Memory B cell (primary cell): Measurements from ENCODE around the gene TLCD1.
A peak's percentile ranks its signal among the peaks of the same experiment; 100 is the strongest.

Source experiments
- ATAC-seq: fragments of 150-1000 bp; cut with Tn5 transposase; 2 replicates; pipeline ENCODE4 v1.10.0; 2021; ENCODE audit warnings: low read depth, mild to moderate bottlenecking, moderate library complexity
- DNase-seq, 2 donors: peaks; one replicate each; pipeline ENCODE4 v3.0.0; 2022; ENCODE audit warnings: low spot score in 2 of 2
- H3K27ac Mint-ChIP-seq: one replicate; pipeline ENCODE4 v1.8.0; 2022; ENCODE audit warnings: mild to moderate bottlenecking, moderate library complexity, mixed read lengths
- H3K27me3 Mint-ChIP-seq: one replicate; pipeline ENCODE4 v1.8.0; 2022; ENCODE audit warnings: mixed read lengths
- H3K36me3 Mint-ChIP-seq: one replicate; pipeline ENCODE4 v1.8.0; 2022; ENCODE audit warnings: mild to moderate bottlenecking, mixed read lengths
- H3K4me1 Mint-ChIP-seq: one replicate; pipeline ENCODE4 v1.8.0; 2022; ENCODE audit warnings: mixed read lengths
- H3K4me3 Mint-ChIP-seq: one replicate; pipeline ENCODE4 v1.8.0; 2022; ENCODE audit warnings: mild to moderate bottlenecking, moderate library complexity, mixed read lengths
- H3K9me3 Mint-ChIP-seq: one replicate; pipeline ENCODE4 v1.8.0; 2022; ENCODE audit warnings: mixed read lengths

Gene TLCD1, protein sequence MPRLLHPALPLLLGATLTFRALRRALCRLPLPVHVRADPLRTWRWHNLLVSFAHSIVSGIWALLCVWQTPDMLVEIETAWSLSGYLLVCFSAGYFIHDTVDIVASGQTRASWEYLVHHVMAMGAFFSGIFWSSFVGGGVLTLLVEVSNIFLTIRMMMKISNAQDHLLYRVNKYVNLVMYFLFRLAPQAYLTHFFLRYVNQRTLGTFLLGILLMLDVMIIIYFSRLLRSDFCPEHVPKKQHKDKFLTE

GRCh38 chr17:28726226-28726626 lies at the start of gene TLCD1:
TSS of gene TLCD1 (minus strand) at chr17:28726233. CDS start at chr17:28726097, 136 bp downstream.
- Mint-ChIP-seq H3K36me3 (peaks cover 18% of the 10 kb centered on the region), H3K27me3 (no peaks in the 10 kb centered on the region), H3K27ac (peak within 1 kb of the TSS; percentile 98), H3K9me3 (no peaks in the 10 kb centered on the region), H3K4me3 (peak within 1 kb of the TSS; percentile 90), H3K4me1 (peaks cover 45% of the 10 kb centered on the region)
- DNase-seq (peak; percentile 74 to 82), ATAC-seq (peak; percentile 23)

DNA sequence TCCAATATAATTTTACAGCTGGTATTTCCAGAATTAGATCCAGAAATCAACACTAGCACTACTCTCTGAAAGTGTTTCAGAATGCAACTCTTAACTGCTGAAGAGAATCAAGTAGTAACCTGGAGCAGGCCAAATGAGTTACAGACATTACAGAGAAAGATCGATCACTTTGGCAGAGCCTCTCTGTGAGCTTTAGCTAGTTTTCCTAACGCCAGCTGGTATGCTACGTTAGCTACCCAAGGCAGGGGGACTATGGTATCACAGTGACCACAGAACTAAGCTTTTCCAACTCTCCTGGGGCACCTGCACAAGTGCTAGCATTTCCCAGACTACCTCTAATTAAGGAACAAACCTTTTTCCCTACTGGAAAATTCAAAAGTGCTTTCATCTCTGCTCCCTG lies 48.2 kb upstream of the TLCD1 start:
- no peak for ATAC-seq
- no peak for DNase-seq
- Mint-ChIP-seq H3K4me1 (peaks cover 15% of the 10 kb centered on the region), H3K9me3 (no peaks in the 10 kb centered on the region), H3K27me3 (no peaks in the 10 kb centered on the region), H3K4me3 (no peak overlapping the region), H3K36me3 (peaks cover 5% of the 10 kb centered on the region), H3K27ac (no peak overlapping the region)

DNA sequence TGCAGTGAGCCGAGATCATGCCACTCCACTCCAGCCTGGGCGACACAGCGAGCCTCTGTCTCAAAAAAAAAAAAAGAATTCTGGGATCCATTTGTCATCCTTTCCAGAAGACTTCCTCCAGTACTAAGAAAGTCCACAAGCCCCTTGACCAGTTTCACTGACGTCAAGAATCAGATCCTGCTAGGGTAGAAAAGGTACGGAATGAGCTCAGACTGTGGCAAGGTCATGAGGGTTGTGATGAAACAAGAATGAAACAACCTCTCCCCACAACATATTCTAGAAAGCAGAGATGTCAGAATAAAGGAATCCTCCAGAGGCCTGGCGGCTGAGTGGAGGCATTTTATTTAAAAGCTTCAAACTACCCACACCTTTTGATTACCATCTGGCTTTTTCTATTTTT lies 47.7 kb upstream of the TLCD1 start:
- H3K4me3 Mint-ChIP-seq, result no peak overlapping the region
- H3K9me3 Mint-ChIP-seq, result no peaks in the 10 kb centered on the region
- peaks cover 12% of the 10 kb centered on the region for H3K4me1 Mint-ChIP-seq
- no peaks in the 10 kb centered on the region for H3K27me3 Mint-ChIP-seq
- peaks cover 2% of the 10 kb centered on the region for H3K36me3 Mint-ChIP-seq
- no peak overlapping the region for H3K27ac Mint-ChIP-seq
- ATAC-seq (no peak), DNase-seq (no peak)

DNA sequence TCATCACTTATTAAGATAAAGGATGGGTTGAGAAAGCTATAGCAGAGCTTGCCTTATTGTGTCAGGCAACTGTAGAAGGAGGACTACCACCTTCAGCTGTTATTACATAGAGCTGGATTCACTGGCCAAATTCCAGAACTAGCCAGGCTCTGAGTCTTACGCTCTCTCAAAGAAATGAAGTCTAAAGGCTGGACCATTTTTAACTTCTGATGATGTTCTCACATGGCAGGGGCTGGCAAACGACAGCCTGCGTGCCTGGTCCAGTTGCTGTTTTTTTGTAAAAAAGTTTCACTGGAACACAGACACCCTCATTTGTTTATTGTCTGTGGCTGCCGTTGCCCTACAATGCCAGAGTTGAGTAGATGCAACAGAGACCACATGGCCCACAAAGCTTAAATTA lies 39.0 kb upstream of the TLCD1 start:
- H3K4me3 Mint-ChIP-seq, result no peak overlapping the region
- DNase-seq, result no peak
- peak overlapping the region; percentile 77 for H3K27ac Mint-ChIP-seq
- no peaks in the 10 kb centered on the region for H3K9me3 Mint-ChIP-seq
- ATAC-seq, result no peak
- H3K4me1 Mint-ChIP-seq, result peaks cover 7% of the 10 kb centered on the region
- H3K27me3 Mint-ChIP-seq, result no peaks in the 10 kb centered on the region
- H3K36me3 Mint-ChIP-seq, result peaks cover 10% of the 10 kb centered on the region

GRCh38 chr17:28763804-28764266 lies 37.8 kb upstream of the TLCD1 start:
- peak; percentile 76 to 82 for DNase-seq
- peaks cover 5% of the 10 kb centered on the region for H3K4me1 Mint-ChIP-seq
- H3K27ac Mint-ChIP-seq, result no peak overlapping the region
- H3K4me3 Mint-ChIP-seq, result no peak overlapping the region
- H3K27me3 Mint-ChIP-seq, result no peaks in the 10 kb centered on the region
- peaks cover 8% of the 10 kb centered on the region for H3K36me3 Mint-ChIP-seq
- ATAC-seq, result peak; percentile 84
- H3K9me3 Mint-ChIP-seq, result no peaks in the 10 kb centered on the region

DNA sequence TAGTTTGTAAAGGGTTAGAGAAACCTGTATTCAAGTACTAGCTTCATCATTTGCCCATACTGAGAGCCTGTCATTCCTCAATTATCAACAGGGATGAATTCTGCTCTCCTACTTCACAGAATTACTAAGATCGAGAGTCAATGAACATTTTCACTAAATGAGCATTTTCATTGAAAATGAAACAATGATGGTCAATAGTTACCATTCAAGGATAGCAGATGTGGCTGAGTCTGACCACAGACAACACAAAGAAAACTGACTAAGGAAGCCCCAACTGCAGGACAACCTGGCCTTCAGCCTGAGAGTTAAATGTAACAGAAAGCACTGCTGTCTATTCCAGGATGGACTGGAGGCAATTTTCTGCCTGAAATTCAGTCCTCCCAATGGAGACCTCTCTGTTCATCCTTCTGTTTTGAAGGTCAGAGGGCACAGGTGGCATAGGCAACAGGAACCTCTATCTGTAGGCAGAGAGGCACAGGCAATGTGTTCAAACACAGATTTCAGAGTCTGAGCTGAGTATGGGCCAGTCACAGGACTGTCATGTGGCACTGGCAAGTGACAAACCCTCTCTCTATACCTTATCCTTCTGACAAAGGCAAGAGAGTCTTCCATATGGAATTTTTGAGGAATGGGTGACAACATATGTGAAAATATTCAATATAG lies 37.2 kb upstream of the TLCD1 start:
- H3K9me3 Mint-ChIP-seq, result no peaks in the 10 kb centered on the region

DNA sequence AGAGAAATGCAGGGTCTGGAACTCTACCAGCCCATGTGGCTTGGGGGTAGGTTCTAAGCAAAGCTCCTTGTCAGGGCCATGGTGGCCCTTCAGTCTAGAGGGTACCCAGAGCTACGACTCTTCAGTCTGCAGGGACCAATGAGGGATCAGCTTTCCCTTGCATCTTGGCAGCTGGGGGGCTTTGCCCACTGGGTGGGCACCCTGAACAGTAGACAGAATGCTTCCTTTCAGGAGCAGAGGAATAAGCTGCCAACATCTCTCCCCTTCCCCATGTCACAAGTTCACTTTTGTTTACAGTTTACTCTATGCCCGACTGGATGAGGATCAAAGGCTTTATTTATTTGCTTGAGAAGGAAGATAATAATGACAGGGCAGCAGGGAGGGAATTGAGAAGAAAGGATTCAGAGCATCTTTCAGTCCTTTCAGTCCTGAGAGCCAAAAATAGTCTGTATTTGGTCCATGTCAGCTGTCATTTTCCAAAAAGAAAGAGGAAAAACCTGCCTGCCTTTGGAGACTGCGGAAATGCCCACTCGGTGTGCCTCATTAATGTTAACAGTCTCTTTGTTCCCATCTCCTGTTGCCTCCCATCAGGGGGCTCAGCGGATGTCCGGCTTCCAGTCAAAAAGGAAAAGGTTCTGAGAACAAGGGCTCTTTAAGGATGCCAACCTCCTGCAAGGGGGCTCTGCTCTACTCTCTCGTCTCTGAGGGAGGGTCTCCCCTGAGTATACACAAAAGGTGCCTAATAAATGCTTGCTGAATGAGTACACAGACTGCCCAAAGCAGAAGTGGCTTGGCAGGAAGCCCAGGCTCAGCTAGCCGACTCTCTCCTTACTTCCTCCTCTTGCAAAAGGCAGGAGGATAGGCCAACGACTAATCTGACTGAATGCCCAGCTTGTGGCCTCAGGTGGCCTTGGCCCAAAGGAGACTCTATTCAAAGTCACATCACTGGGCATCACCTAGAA lies 34.8 kb upstream of the TLCD1 start:
- H3K27ac Mint-ChIP-seq, result peak overlapping the region; percentile 36

More for the DNA sequence above, 37.2 kb upstream of the TLCD1 start:
- H3K4me1 Mint-ChIP-seq, result peaks cover 5% of the 10 kb centered on the region
- H3K36me3 Mint-ChIP-seq, result peaks cover 10% of the 10 kb centered on the region
- H3K4me3 Mint-ChIP-seq, result no peak overlapping the region
- DNase-seq, result no peak
- no peak overlapping the region for H3K27ac Mint-ChIP-seq
- peak; percentile 19 for ATAC-seq
- no peaks in the 10 kb centered on the region for H3K27me3 Mint-ChIP-seq

GRCh38 chr17:28759256-28759865 lies 33.3 kb upstream of the TLCD1 start:
- H3K27me3 Mint-ChIP-seq, result no peaks in the 10 kb centered on the region
- H3K4me3 Mint-ChIP-seq, result no peak overlapping the region
- H3K4me1 Mint-ChIP-seq, result peaks cover 5% of the 10 kb centered on the region
- H3K9me3 Mint-ChIP-seq, result no peaks in the 10 kb centered on the region
- DNase-seq (no peak), ATAC-seq (no peak)
- H3K36me3 Mint-ChIP-seq, result peaks cover 16% of the 10 kb centered on the region
- peak overlapping the region; percentile 68 for H3K27ac Mint-ChIP-seq

More for the DNA sequence above, 34.8 kb upstream of the TLCD1 start:
- Mint-ChIP-seq H3K36me3 (peaks cover 20% of the 10 kb centered on the region), H3K4me3 (no peak overlapping the region), H3K27me3 (no peaks in the 10 kb centered on the region), H3K9me3 (no peaks in the 10 kb centered on the region), H3K4me1 (peaks cover 5% of the 10 kb centered on the region)
- ATAC-seq (peak; percentile 29), DNase-seq (no peak)

DNA sequence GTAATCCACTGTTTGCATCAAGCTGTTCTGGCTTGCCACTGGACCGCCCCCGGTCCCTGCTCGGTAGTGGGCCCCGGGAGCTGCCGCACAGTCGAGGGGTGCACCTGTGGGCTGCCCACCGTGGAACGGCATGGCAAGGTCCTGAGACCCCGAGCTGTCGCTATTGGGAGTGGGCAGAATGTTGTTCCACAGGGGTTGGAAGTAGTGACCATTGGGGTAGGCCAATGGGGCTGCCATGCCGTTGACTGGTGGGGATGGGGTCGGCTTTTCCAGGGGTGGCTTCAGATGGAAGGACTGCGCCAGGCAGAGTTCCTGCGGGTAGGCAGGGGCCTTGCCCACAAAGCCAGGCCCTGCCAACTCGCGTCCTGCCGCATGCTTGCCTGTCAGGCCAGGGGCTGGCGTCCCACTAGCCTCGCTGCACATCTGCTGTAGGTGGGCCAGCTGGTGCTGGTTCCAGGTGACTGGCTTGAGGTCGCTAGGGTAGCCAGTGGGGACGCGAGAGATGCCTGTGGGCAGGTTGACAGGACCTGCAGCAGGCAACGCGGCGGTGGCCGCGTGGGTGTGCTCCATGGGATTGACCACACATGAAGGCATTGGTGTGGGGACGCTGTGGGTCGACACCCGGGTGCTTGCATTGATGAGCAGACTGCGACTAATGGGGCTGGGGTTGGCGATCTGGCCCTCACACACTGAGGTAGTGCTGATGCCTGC lies 32.5 kb upstream of the TLCD1 start:
- no peaks in the 10 kb centered on the region for H3K9me3 Mint-ChIP-seq
- ATAC-seq (no peak), DNase-seq (no peak)
- peaks cover 3% of the 10 kb centered on the region for H3K4me1 Mint-ChIP-seq
- no peak overlapping the region for H3K4me3 Mint-ChIP-seq
- no peak overlapping the region for H3K27ac Mint-ChIP-seq
- H3K27me3 Mint-ChIP-seq, result no peaks in the 10 kb centered on the region
- peaks cover 14% of the 10 kb centered on the region for H3K36me3 Mint-ChIP-seq

DNA sequence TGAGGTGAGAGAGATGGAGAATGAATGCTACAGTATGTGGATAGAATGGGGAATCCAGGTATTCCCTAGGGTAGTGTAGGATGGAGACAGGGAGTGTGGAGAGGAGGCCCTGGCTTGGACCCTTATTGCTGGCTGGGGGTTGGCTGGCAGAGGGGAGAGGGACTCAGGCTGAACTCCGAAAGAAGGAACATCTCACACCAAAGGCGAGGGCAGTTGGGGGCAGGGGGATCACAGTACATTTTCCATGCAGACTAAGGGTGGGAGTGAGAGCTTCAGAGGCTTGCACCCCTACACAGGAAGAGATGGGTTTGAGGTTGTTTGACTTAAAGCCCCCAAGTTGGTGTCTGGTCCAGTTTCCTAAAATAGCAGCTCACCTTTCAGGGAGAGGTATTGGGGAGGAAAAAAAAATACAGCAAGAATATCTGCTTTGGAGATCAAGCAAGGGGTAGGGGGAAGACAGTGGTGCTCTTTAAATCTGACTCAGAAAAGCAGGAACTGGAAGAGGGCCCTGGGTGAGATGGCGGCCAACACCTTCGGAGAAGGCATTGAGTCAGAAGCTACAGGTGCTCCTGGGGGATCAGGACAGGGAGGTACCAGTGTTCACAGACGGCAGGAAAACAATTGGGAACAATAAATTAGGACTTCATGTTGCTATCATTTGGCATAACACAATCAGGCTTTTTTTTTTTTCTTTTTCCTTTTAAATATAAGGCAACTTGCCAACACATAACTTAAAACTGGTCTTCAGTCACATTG lies 30.2 kb upstream of the TLCD1 start:
- ATAC-seq (no peak), DNase-seq (no peak)
- Mint-ChIP-seq H3K27me3 (no peaks in the 10 kb centered on the region), H3K4me1 (peaks cover 1% of the 10 kb centered on the region), H3K4me3 (no peak overlapping the region), H3K27ac (peak overlapping the region; percentile 68), H3K36me3 (peaks cover 14% of the 10 kb centered on the region), H3K9me3 (no peaks in the 10 kb centered on the region)

DNA sequence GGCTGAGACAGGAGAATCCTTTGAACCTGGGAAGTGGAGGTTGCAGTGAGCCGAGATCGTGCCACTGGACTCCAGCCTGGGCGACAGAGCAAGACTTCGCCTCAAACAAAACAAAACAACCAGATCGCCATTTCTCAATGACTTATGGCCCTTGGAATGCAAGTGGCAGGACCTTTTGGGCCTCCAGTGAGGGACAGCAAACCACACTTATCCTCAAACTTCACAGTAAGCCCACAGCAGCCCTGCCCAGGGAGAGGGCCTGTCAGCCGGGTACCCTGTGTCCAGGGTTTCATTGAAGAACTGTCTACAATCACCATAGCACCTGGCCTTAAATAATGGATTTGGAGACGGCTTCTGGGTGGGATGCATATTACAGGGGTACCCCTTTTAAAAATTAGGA lies 29.5 kb upstream of the TLCD1 start:
- Mint-ChIP-seq H3K9me3 (no peaks in the 10 kb centered on the region), H3K27me3 (no peaks in the 10 kb centered on the region), H3K36me3 (peaks cover 14% of the 10 kb centered on the region), H3K27ac (peak overlapping the region; percentile 68), H3K4me3 (no peak overlapping the region), H3K4me1 (no peaks in the 10 kb centered on the region)
- DNase-seq, result no peak
- no peak for ATAC-seq

GRCh38 chr17:28751600-28752366 lies 25.8 kb upstream of the TLCD1 start:
- ATAC-seq (no peak), DNase-seq (no peak)
- H3K27me3 Mint-ChIP-seq, result no peaks in the 10 kb centered on the region
- H3K4me1 Mint-ChIP-seq, result peaks cover 9% of the 10 kb centered on the region
- no peak overlapping the region for H3K4me3 Mint-ChIP-seq
- H3K27ac Mint-ChIP-seq, result no peak overlapping the region
- H3K9me3 Mint-ChIP-seq, result no peaks in the 10 kb centered on the region
- H3K36me3 Mint-ChIP-seq, result peaks cover 11% of the 10 kb centered on the region
